ENCODE results near the gene TRIM17. TPM values are rescaled to one million over a fixed set of nuclear protein-coding genes. Genes with fewer than 3 reads are reported as not detected.

TRIM17 gene
- total RNA-seq, 1 experiment from 2014 or later = not detected

- Histone ChIP-seq H3K4me2 (ENCODE audit: low read length) (no peak overlapping the region), H4K20me1 (ENCODE audit: insufficient read depth) (no peaks in the 10 kb centered on the region), H3K79me2 (ENCODE audit: insufficient read depth, low read length) (no peaks in the 10 kb centered on the region), H3K9ac (ENCODE audit: low read length) (no peak overlapping the region), H3K9me2 (ENCODE audit: insufficient read depth) (no peaks in the 10 kb centered on the region), H3K27me3 (ENCODE audit: insufficient read depth, low read length) (no peaks in the 10 kb centered on the region), H3K4me3 (replicated peaks in 1 of 2; ENCODE audit: low read depth in 1 of 2, low read length in 2 of 2) (no peak overlapping the region), H3K36me3 (ENCODE audit: control insufficient read depth in 1 of 2, insufficient read depth in 2 of 2, low read length in 2 of 2) (no peaks in the 10 kb centered on the region), H2AFZ (ENCODE audit: low read depth, low read length, poor library complexity, severe bottlenecking) (no peak overlapping the region), H3K9me3 (ENCODE audit: control insufficient read depth in 1 of 2, insufficient read depth in 1 of 2, low read depth in 1 of 2, low read length in 2 of 2) (no peaks in the 10 kb centered on the region), H3K27ac (ENCODE audit: low read depth, low read length) (no peak overlapping the region), H3K4me1 (ENCODE audit: control insufficient read depth in 1 of 2, insufficient read depth in 2 of 2, low read length in 2 of 2) (peaks cover 0 to 31% of the 10 kb centered on the region in 2 experiments; a peak in 3 of 4 replicates)
- intact Hi-C loops (cut with micrococcal nuclease) = no loop called here
- ChIA-PET RAD21 (ENCODE audit: low non-redundant PET in 1 of 2, low total read pairs in 2 of 2, uncharacterized antibody in 2 of 2, unreplicated experiment in 2 of 2) (no interaction called here), CTCF (no interaction called here), POLR2A (no interaction called here)
- DNase-seq (ENCODE audit: low read depth, low spot score) (no peak), ATAC-seq (no peak)
- no TSS peak for BruUV-seq (replicated peaks)
- TF ChIP-seq ATF3 (IDR thresholded peaks at IDR 0.05) (no peak), YY1 (IDR thresholded peaks at IDR 0.05; ENCODE audit: extremely low read depth, insufficient replicate concordance, low read depth, low read length) (no peak), POLR2AphosphoS5 (IDR thresholded peaks at IDR 0.05; ENCODE audit: low read depth, low read length) (no peak), CTCF (IDR thresholded peaks at IDR 0.05 in 2 of 3, conservative IDR thresholded peaks at IDR 0.05 in 1 of 3; ENCODE audit: borderline replicate concordance in 1 of 3, insufficient read depth in 1 of 3, low read depth in 2 of 3, low read length in 2 of 3) (no peak), TCF7L2 (IDR thresholded peaks at IDR 0.05; ENCODE audit: borderline replicate concordance, extremely low read depth, insufficient read depth, insufficient read length) (no peak), ZBTB33 (IDR thresholded peaks at IDR 0.05; ENCODE audit: extremely low read depth, insufficient replicate concordance, low read length) (no peak)
Observed at GRCh38 chr1:228372183-228373003, 44.3 kb downstream of the TRIM17 start.

All from HCT116 (cell line).